HAP-1 (cell line): ENCODE measurements around the gene ITK.

Experiments used
- DNase-seq, 2 experiments: peaks; one replicate each; pipeline ENCODE4 v3.0.0-alpha.2; 2016 to 2020; ENCODE audit warnings: low spot score in 2 of 2
- H3K27me3 ChIP-seq: fragments of 250-450 bp; sonication (Bioruptor Pico); 2 replicates; pipeline ENCODE4 v1.5.1; 2020; ENCODE audit warnings: low read depth, mild to moderate bottlenecking, moderate library complexity
- H3K36me3 ChIP-seq: fragments of 250-450 bp; sonication (Bioruptor Pico); replicated peaks from 2 replicates; pipeline ENCODE4 v1.5.1; 2020; ENCODE audit warnings: mild to moderate bottlenecking
- H3K4me1 ChIP-seq: fragments of 250-450 bp; sonication (Bioruptor Pico); 2 replicates; pipeline ENCODE4 v1.5.1; 2020; ENCODE audit warnings: mild to moderate bottlenecking
- H3K4me3 ChIP-seq: fragments of 250-450 bp; sonication (Bioruptor Pico); 2 replicates; pipeline ENCODE4 v1.5.1; 2020; ENCODE audit warnings: mild to moderate bottlenecking, moderate library complexity
- H3K9me3 ChIP-seq: fragments of 250-450 bp; sonication (Bioruptor Pico); 2 replicates; pipeline ENCODE4 v1.5.1; 2020; ENCODE audit warnings: mild to moderate bottlenecking, moderate library complexity
- in situ Hi-C: fragments of 300-500 bp; cut with MboI; formaldehyde crosslinking; loops from 3 replicates; pipeline ENCODE4 v1.14.3; 2020; ENCODE audit warnings: low sequenced_read_pairs, inconsistent platforms, mixed read lengths

The ITK gene

DNA sequence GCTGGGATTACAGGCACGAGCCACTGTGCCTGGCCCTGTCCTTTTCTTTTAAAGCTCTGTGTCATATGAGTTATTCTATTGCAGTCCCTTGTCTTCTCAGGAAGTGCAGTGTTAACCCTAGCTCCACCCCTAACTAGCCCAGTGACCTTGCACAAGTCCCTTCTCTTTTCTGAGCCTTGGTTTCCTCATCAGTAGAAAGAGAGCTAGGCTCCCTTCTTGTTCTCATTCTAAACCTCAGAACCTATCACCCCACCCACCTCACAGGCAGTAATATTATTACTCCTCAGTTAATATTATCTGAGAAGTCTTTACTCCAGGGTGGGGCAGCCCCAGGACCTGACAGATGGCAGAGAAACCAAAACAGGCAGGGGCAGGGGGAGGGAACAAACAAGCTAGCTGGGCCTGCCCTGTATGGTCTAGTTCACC lies 92.5 kb downstream of the ITK start:
- Histone ChIP-seq H3K4me3 (no peak overlapping the region), H3K4me1 (peaks cover 15% of the 10 kb centered on the region), H3K27me3 (no peaks in the 10 kb centered on the region), H3K36me3 (no peaks in the 10 kb centered on the region; the same call in 1 of the 2 replicates), H3K9me3 (no peaks in the 10 kb centered on the region; the same call in 1 of the 2 replicates)
- DNase-seq, result no peak
- in situ Hi-C loops, result no loop called here

DNA sequence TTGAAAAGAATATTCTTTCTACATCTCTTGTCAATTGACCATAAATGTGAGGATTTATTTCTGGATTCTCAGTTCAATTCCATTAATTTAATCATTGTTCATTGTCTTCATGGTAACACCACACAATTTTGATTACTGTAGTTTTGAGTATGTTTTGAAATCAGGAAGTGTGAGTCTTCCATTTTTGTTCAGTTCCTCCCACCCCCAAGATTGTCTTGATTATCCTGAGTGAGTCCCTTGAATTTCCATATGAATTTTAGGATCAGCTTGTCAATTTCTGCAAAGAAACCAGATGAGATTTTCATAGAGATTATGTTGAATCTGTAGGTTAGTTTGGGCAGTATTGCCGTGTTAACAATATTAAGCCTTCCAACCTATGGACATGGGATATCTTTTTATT lies 94.8 kb downstream of the ITK start:
- no peaks in the 10 kb centered on the region for H3K27me3 ChIP-seq
- in situ Hi-C loops, result no loop called here
- H3K9me3 ChIP-seq, result no peaks in the 10 kb centered on the region; the same call in 1 of the 2 replicates
- no peak for DNase-seq
- H3K4me1 ChIP-seq, result peaks cover 15% of the 10 kb centered on the region
- H3K4me3 ChIP-seq, result no peak overlapping the region
- no peaks in the 10 kb centered on the region for H3K36me3 ChIP-seq

DNA sequence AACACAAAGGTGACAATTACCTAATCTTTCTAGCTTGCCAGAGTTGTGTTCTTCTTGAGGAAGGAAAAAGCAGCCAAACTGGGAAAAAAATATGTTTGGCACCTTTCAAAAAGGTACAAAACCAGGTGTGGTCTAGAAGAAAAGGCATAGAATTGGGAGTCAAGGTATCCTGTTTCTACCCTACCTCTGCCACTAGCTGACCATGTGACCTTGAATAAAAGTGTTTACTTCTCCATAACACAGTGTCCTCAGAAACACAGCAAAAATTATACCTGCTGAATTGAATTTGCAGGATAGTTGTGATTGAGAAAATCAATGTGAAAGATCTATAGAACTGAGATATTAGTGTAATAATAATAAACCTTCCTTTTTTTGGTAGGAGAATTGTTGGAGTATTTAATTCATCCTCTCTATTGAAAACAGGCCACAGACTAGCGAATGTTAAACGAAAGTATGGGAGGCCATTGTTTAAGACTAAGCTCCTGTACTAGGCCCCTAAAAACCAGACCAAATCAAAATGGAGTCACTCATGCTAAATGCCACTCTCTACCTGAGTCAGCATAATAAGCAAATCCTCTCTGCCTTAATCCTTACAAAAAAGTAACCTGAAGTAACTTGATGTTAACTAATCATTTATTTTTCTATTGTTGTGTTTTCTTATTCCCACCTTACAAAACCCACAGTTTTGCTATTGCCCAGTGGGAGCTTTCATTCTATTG lies 97.8 kb downstream of the ITK start:
- DNase-seq, result no peak
- no peaks in the 10 kb centered on the region for H3K27me3 ChIP-seq
- in situ Hi-C loops, result no loop called here
- H3K36me3 ChIP-seq, result no peaks in the 10 kb centered on the region
- peaks cover 15% of the 10 kb centered on the region for H3K4me1 ChIP-seq
- H3K4me3 ChIP-seq, result no peak overlapping the region
- H3K9me3 ChIP-seq, result no peaks in the 10 kb centered on the region; the same call in 1 of the 2 replicates

DNA sequence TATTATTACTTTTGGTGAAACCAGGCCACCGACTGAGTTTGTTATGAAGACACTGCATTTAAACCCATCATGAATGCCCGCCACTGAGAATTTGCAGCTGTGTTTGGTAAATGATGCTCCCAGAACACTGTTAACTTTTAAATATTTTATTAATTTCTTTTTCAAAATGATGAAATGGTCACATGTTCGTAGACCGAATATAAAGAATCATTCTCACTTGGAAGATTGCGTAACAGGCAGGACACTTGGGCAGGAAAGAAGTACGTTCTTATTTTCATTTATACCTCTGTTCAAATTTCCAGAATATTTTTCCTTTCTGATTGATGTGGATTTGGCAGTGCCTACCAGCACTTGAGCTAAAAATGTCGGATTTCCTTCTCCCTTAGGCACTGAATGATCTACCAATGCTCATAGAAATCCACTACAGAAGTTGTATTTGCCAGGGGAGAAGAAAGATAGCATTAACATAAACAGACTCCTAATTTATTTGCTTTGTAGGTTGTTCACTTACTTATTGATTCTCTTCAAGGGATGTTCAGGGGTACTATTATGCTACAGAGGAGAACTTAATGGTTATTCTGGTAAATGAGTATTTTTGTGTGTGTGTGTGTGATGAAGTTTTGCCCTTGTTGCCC lies 99.1 kb downstream of the ITK start:
- H3K27me3 ChIP-seq, result no peaks in the 10 kb centered on the region
- no peak overlapping the region for H3K4me3 ChIP-seq
- no peaks in the 10 kb centered on the region; the same call in 1 of the 2 replicates for H3K9me3 ChIP-seq
- no peak for DNase-seq
- in situ Hi-C loops, result no loop called here
- H3K4me1 ChIP-seq, result peaks cover 15% of the 10 kb centered on the region
- H3K36me3 ChIP-seq, result no peaks in the 10 kb centered on the region

DNA sequence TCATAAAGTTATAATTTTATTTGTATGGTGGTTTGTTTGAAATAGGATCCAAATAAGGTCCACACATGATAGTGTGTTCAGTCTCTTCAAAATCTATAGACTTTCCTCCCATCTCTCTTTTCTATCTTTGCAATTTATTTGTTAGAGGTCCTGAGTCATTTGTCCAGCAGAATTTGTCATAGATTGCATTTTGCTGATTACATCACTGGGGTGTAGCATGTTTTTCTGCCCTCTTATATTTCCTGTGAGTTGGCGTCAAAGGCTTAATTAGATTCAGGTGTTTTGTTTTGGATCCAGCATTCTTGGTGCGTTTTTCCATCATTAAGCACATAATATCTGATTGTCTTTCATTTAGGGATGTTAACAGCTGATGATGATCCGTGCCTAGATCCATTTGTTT lies 100.3 kb downstream of the ITK start:
- DNase-seq, result no peak
- H3K36me3 ChIP-seq, result no peaks in the 10 kb centered on the region
- in situ Hi-C loops, result no loop called here

DNA sequence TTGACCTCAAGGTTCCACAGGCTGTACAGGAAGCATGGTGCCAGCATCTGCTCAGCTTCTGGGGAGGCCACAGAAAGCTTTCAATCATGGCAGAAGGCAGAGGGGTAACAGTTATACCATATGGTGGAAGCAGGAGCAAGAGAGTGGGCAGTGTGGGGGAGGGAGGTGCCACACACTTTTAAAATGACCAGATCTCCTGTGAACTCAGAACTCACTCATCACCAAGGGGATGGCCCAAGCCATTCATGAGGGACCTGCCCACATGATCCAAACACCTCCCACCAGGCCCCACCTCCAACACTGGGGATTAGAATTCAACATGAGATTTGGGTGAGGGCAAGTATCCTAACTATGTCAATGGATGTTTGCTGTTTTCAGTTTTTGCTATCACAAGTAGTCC lies 101.5 kb downstream of the ITK start:
- Histone ChIP-seq H3K27me3 (no peaks in the 10 kb centered on the region), H3K9me3 (no peaks in the 10 kb centered on the region), H3K36me3 (peaks cover 7% of the 10 kb centered on the region), H3K4me1 (no peaks in the 10 kb centered on the region), H3K4me3 (no peak overlapping the region)
- no peak for DNase-seq
- in situ Hi-C loops, result no loop called here

More for the DNA sequence above, 100.3 kb downstream of the ITK start:
- peaks cover 8% of the 10 kb centered on the region for H3K4me1 ChIP-seq
- no peaks in the 10 kb centered on the region for H3K9me3 ChIP-seq
- no peak overlapping the region for H3K4me3 ChIP-seq
- no peaks in the 10 kb centered on the region for H3K27me3 ChIP-seq

DNA sequence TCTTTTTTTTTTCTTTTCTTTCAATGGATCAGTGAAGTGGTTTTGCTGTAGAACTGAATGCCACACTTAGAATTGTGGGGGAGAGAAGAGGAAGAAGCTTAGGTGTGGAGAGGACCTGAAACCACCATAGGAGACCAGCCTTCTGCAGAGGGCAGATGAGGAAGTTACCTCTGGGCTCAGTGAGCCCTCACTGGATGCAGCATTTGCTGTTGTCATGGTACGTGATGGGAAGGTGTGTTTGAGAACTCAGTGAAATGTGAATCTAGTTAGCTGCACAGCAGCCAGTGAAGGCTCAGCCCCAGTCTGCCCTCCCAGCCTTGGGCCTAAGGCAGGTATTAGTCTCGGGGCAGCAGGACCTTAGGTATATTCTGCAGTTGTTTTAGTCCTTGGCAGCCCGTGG lies 102.8 kb downstream of the ITK start:
- Histone ChIP-seq H3K9me3 (no peaks in the 10 kb centered on the region), H3K4me3 (no peak overlapping the region), H3K27me3 (no peaks in the 10 kb centered on the region), H3K4me1 (no peaks in the 10 kb centered on the region), H3K36me3 (peaks cover 9% of the 10 kb centered on the region)
- in situ Hi-C loops, result no loop called here
- no peak for DNase-seq

DNA sequence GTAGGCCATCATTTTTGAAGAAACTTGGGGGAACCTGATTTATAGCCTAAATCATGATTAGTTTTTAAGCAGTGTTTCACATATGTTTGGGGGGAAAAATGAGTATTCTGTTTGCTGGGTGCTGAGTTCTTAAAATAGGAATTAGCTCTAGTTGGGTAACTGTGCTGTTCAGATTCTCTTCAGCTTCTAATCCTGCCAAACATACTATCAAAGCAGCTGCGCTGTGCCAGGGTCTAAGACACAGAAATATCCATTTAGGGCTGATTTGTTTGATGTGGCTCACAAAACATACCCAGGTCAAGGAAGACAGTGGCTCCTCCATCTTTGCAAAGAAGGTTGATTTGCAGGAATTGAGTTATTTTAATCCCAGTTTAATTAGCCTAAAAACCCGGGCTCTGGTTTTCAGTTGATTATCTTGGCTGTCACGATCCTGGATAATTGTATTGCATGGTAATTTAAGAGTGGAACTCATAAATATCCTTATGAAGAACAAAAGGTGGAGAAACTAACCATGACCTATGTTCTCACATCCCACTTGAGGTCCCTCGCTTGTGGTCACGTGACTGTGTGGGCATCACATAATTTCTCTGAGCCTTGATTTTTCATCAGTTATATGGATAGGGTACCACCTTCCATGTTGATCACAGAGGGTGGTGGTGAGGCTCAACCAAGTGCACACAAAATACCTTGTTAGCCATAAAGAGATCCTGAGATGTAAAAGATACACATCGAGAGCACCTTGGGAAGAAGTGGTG lies 104.0 kb downstream of the ITK start:
- Histone ChIP-seq H3K36me3 (peaks cover 9% of the 10 kb centered on the region), H3K9me3 (no peaks in the 10 kb centered on the region), H3K27me3 (no peaks in the 10 kb centered on the region), H3K4me3 (no peak overlapping the region), H3K4me1 (no peaks in the 10 kb centered on the region)
- in situ Hi-C loops, result no loop called here
- no peak for DNase-seq

DNA sequence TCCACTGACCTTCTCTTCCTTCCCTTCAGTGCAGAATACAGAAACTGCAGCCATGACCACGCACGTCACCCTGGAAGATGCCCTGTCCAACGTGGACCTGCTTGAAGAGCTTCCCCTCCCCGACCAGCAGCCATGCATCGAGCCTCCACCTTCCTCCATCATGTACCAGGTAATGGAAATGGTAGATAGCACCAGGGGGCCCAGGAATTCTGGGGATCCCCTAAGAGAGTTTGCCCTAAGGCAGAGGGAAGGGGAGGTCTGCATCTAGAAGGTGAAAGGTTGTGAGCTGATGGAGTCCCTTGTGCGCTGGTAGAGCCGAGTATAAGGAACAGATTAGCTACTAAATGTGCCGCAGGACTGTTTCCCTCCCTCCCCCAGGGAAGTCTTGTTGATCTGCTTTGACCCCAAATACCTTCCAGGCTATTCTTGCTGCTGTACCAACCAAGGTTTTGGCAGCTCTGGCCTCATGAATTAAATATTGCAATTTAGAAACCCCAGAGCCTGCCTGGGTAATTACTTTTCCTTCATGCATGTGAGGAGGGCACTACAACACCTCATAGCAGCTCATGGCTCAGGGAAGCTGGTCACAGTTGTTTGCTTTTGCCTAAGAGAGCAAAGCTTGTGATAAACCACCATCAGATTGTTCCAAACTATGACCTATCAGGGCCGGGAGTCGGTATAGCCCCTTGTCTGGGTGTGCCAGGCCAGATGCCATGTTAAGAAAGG lies 104.8 kb downstream of the ITK start:
- DNase-seq, result no peak
- peaks cover 9% of the 10 kb centered on the region for H3K36me3 ChIP-seq
- no peaks in the 10 kb centered on the region for H3K4me1 ChIP-seq
- H3K27me3 ChIP-seq, result no peaks in the 10 kb centered on the region
- H3K4me3 ChIP-seq, result no peak overlapping the region
- H3K9me3 ChIP-seq, result no peaks in the 10 kb centered on the region
- in situ Hi-C loops, result no loop called here

DNA sequence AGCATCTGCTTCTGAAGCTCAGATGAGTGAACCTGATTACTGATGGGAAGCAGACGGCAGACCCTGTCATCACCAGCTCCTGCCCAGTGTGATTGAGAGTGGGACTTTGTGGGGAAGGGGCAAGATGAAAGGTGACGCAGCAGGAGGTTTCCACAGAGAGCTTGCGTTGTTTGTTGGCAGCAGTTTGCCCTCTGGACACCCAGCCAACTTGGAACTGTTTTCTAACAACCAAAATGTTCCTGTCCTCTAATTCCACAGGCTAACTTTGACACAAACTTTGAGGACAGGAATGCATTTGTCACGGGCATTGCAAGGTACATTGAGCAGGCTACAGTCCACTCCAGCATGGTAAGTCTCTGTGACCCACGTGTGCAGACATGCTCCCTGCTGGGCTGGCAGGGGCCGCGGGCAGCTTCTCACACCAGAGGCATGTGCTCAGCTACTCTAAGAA lies 106.1 kb downstream of the ITK start:
- Histone ChIP-seq H3K4me3 (no peak overlapping the region), H3K4me1 (no peaks in the 10 kb centered on the region), H3K36me3 (peaks cover 13% of the 10 kb centered on the region), H3K9me3 (no peaks in the 10 kb centered on the region), H3K27me3 (no peaks in the 10 kb centered on the region)
- in situ Hi-C loops, result no loop called here
- no peak for DNase-seq

DNA sequence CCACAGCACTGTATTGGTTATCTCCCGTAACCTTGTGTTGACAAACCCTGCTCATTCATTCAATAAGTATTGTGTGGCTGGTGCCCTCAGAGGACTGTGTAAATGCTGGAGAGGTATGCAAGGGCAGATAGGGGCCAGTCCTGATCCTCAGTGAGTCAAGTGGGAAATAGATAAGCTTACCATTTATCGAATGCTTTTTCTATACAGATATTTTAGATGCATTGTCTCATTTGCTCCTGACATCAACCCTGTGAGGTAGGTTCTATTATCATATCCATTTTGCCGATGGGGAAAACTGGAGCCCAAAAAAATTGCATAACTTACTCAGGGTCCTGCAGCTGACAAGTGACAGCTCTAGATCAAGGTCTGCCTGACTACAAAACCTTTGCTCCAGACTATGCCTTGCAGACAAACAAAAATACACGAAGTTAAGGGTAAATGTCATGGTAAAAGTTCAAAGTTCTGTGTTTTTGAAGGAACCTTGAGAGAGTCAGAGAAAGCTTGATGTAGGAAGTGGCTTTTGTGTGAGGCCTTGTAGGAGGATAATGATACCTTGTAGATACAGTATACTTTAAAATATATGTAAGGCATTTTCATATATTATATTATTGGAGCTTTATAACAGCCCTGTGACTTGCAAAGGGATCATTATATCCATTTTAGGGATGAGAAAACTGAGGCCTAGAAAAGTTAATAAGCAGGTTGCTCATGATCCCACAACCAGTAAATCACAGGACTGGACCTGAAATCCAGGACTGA lies 107.9 kb downstream of the ITK start:
- peaks cover 20% of the 10 kb centered on the region for H3K36me3 ChIP-seq
- no peaks in the 10 kb centered on the region for H3K4me1 ChIP-seq
- no peak overlapping the region for H3K4me3 ChIP-seq
- DNase-seq, result no peak
- H3K9me3 ChIP-seq, result no peaks in the 10 kb centered on the region
- in situ Hi-C loops, result no loop called here
- H3K27me3 ChIP-seq, result no peaks in the 10 kb centered on the region

DNA sequence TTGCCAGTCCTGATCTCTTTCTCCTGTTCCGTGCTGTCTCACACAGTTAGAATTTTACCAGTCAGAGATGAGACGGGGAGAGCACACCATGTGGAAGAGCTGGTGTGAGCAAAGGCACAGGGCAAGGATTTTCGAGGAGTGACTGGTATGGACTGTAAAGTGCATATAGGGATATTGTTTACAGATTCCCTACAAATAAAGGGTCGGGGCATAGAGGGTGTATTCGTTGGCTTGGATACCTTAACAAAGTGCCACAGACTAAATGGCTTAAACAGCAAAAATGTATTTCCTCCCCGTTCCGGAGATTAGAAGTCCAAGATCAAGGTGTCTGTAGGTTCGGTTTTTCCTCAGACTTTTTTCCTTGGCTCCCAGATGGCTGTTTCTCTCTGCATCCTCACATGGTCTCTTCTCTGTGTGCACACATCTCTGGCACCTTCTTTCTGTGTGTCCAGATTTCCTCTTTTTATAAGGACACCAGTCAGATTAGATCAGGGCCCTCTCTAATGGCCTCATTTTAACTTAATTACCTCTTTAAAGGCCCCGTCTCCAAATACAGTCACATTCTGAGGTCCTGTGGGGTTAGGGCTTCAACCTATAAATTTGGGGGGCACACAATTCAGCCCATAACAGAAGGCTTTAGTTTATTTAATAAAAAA lies 108.7 kb downstream of the ITK start:
- in situ Hi-C loops, result no loop called here
- Histone ChIP-seq H3K4me1 (no peaks in the 10 kb centered on the region), H3K27me3 (no peaks in the 10 kb centered on the region), H3K36me3 (peaks cover 20% of the 10 kb centered on the region), H3K9me3 (no peaks in the 10 kb centered on the region), H3K4me3 (no peak overlapping the region)
- no peak for DNase-seq
